HepG2 (cell line): ENCODE results near the gene SIM1.

Source experiments
- FOXJ3 ChIP-seq: sonication (generic); formaldehyde crosslinking; IDR thresholded peaks from 2 replicates; pipeline ENCODE4 v1.4.0; 2020; ENCODE audit warnings: missing genetic modification reagents, mild to moderate bottlenecking, borderline replicate concordance
- IKZF4 ChIP-seq: sonication (generic); formaldehyde crosslinking; IDR thresholded peaks from 2 replicates; pipeline ENCODE4 v1.5.1; 2020; ENCODE audit warnings: borderline replicate concordance, mild to moderate bottlenecking, low read depth, missing genetic modification reagents; ENCODE audit errors: not compliant biosample characterization
- JUND ChIP-seq: sonication (generic); formaldehyde crosslinking; IDR thresholded peaks from 2 replicates; pipeline ENCODE4 v1.8.0; 2022; ENCODE audit warnings: mild to moderate bottlenecking, missing genetic modification reagents
- POLR2A ChIP-seq, 2 experiments: IDR thresholded peaks; 2 replicates each; pipeline ENCODE4 v1.6.1; 2011; ENCODE audit warnings: low read depth in 2 of 2, low read length in 2 of 2, mild to moderate bottlenecking in 1 of 2, moderate library complexity in 1 of 2; ENCODE audit not compliant: insufficient read depth in 1 of 2
- TAF1 ChIP-seq: sonication (generic); formaldehyde crosslinking; IDR thresholded peaks from 2 replicates; pipeline ENCODE4 v1.4.0; 2020; ENCODE audit warnings: missing genetic modification reagents
- ZNF460 ChIP-seq: sonication (generic); formaldehyde crosslinking; IDR thresholded peaks from 2 replicates; pipeline ENCODE4 v1.5.1; 2020; ENCODE audit warnings: missing genetic modification reagents, mild to moderate bottlenecking, borderline replicate concordance
- ZNF7 ChIP-seq: IDR thresholded peaks from 2 replicates; pipeline ENCODE4 v1.6.1; 2016; ENCODE audit warnings: missing biosample characterization, missing genetic modification reagents

DNA sequence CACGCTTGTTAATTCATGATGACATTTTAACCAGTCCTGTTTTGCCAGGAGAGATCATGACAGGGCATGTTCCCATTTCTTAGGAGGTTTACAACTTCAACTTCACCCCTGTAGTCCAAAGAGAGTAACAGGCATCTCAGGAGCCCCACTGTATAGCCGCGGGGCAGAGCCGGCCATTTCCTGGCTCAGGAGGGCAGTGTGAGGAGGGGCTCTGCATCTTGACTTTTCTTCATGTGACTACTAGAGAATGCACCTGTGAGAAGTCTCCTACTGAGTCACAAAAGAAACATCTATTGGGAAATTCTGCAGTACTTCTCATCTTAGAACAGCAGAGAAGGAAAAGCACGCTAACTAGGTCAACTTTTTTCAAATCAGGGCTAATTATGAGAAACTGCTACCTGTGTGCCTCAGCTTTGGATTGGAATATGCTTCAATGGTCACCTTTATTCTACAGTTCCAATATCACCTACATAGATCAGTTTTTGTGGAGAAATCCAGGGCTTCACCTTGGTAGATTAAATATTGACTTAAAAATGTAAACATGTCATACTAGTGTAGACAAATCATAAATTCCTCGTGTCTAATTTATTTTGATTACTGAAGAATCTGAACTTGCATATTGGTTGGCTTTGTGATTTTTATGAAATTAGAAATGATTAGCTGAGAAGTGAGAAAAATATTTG is 28.6 kb upstream of the SIM1 start:
- TF ChIP-seq ZNF460 (CRISPR knock-in tag), result no peak
- no peak for TF ChIP-seq FOXJ3
- TF ChIP-seq ZNF7 (CRISPR knock-in tag), result no peak
- no peak for TF ChIP-seq IKZF4 (CRISPR knock-in tag)
- TF ChIP-seq TAF1, result no peak
- no peak for TF ChIP-seq POLR2A (IDR thresholded peaks at IDR 0.05; ENCODE audit: insufficient read depth in 1 of 2, low read depth in 2 of 2, low read length in 2 of 2)
- no peak for TF ChIP-seq JUND (CRISPR knock-in tag)
